Mesenchymal stem cell (in vitro differentiated cells and primary cell): ENCODE results near the gene FAM8A1.

Experiments
- DNase-seq: peaks from one replicate; pipeline ENCODE4 v3.0.0-alpha.2; 2013
- H2AFZ ChIP-seq: one replicate; pipeline ENCODE4 v1.6.1; 2013; ENCODE audit warnings: low read depth, mild to moderate bottlenecking, control low read depth, inconsistent platforms, low read length, moderate library complexity
- H2AK5ac ChIP-seq: 2 replicates; pipeline ENCODE4 v1.6.1; 2013; ENCODE audit warnings: low read length, moderate library complexity, mild to moderate bottlenecking, inconsistent platforms; ENCODE audit not compliant: severe bottlenecking
- H2BK120ac ChIP-seq: one replicate; pipeline ENCODE4 v1.6.1; 2013; ENCODE audit warnings: low read depth, mild to moderate bottlenecking, inconsistent platforms, low read length, moderate library complexity
- H2BK12ac ChIP-seq, 2 experiments: one replicate each; pipeline ENCODE4 v1.6.1; 2013; ENCODE audit warnings: inconsistent platforms in 2 of 2, low read length in 2 of 2, mild to moderate bottlenecking in 2 of 2, moderate library complexity in 2 of 2, control low read depth in 1 of 2
- H2BK15ac ChIP-seq: one replicate; pipeline ENCODE4 v1.6.1; 2013; ENCODE audit warnings: mild to moderate bottlenecking, low read depth, inconsistent platforms; ENCODE audit not compliant: poor library complexity, severe bottlenecking
- H2BK5ac ChIP-seq: 2 replicates; pipeline ENCODE4 v1.6.1; 2013; ENCODE audit warnings: low read depth, mild to moderate bottlenecking, low read length, control low read depth, inconsistent platforms; ENCODE audit not compliant: poor library complexity, severe bottlenecking
- H3K14ac ChIP-seq, 2 experiments: one replicate each; pipeline ENCODE4 v1.6.1; 2013; ENCODE audit warnings: inconsistent platforms in 2 of 2, low read length in 2 of 2, control low read depth in 1 of 2, mild to moderate bottlenecking in 1 of 2, moderate library complexity in 1 of 2
- H3K18ac ChIP-seq, 2 experiments: one replicate each; pipeline ENCODE4 v1.6.1; 2013; ENCODE audit warnings: inconsistent platforms in 2 of 2, low read length in 2 of 2, control low read depth in 1 of 2, low read depth in 1 of 2, mild to moderate bottlenecking in 1 of 2
- H3K23ac ChIP-seq, 2 experiments: one replicate each; pipeline ENCODE4 v1.6.1; 2013; ENCODE audit warnings: inconsistent platforms in 2 of 2, low read length in 2 of 2, mild to moderate bottlenecking in 2 of 2, moderate library complexity in 2 of 2, control low read depth in 1 of 2
- H3K27ac ChIP-seq: 2 replicates; pipeline ENCODE4 v1.5.1; 2013; ENCODE audit warnings: mild to moderate bottlenecking, moderate library complexity, low read length, control low read depth, inconsistent platforms; ENCODE audit not compliant: poor library complexity, severe bottlenecking
- H3K27me3 ChIP-seq, 2 experiments: 2 replicates each; pipeline versions ENCODE4 v1.6.1 to v1.7.0; 2013; ENCODE audit warnings: low read length in 2 of 2, mild to moderate bottlenecking in 2 of 2, moderate library complexity in 2 of 2, control low read depth in 1 of 2, inconsistent platforms in 1 of 2; ENCODE audit not compliant: control insufficient read depth in 1 of 2, insufficient read depth in 1 of 2
- H3K36me3 ChIP-seq, 2 experiments: 2 replicates each; pipeline versions ENCODE4 v1.6.1 to v1.7.0; 2013; ENCODE audit warnings: low read length in 2 of 2, control low read depth in 1 of 2, inconsistent platforms in 1 of 2, low read depth in 1 of 2, mild to moderate bottlenecking in 1 of 2; ENCODE audit not compliant: insufficient read depth in 2 of 2, control insufficient read depth in 1 of 2
- H3K4ac ChIP-seq, 2 experiments: one replicate each; pipeline ENCODE4 v1.6.1; 2013; ENCODE audit warnings: inconsistent platforms in 2 of 2, low read length in 2 of 2, mild to moderate bottlenecking in 2 of 2, moderate library complexity in 2 of 2, control low read depth in 1 of 2, low read depth in 1 of 2
- H3K4me1 ChIP-seq: 2 replicates; pipeline ENCODE4 v1.6.1; 2013; ENCODE audit warnings: low read depth, low read length, control low read depth; ENCODE audit not compliant: control insufficient read depth, insufficient read depth
- H3K4me2 ChIP-seq: 2 replicates; pipeline ENCODE4 v1.6.1; 2013; ENCODE audit warnings: low read length, mild to moderate bottlenecking, inconsistent platforms; ENCODE audit not compliant: poor library complexity, severe bottlenecking
- H3K4me3 ChIP-seq, 2 experiments: 2 replicates each; pipeline versions ENCODE4 v1.5.1 to v1.7.0; 2013; ENCODE audit warnings: low read length in 2 of 2, mild to moderate bottlenecking in 2 of 2, control low read depth in 1 of 2, low read depth in 1 of 2; ENCODE audit not compliant: insufficient read depth in 1 of 2
- H3K79me1 ChIP-seq: replicated peaks from 2 replicates; pipeline ENCODE4 v1.6.1; 2013; ENCODE audit warnings: mild to moderate bottlenecking, control low read depth, low read length, inconsistent platforms; ENCODE audit not compliant: poor library complexity, severe bottlenecking
- H3K9ac ChIP-seq: 2 replicates; pipeline ENCODE4 v1.7.0; 2013; ENCODE audit warnings: mild to moderate bottlenecking, low read length, moderate library complexity
- H3K9me3 ChIP-seq: 2 replicates; pipeline ENCODE4 v1.7.0; 2013; ENCODE audit warnings: mild to moderate bottlenecking, low read length; ENCODE audit not compliant: control insufficient read depth
- H4K8ac ChIP-seq: one replicate; pipeline ENCODE4 v1.6.1; 2013; ENCODE audit warnings: inconsistent platforms, mild to moderate bottlenecking, low read length, moderate library complexity
- H4K91ac ChIP-seq: one replicate; pipeline ENCODE4 v1.6.1; 2013; ENCODE audit warnings: mild to moderate bottlenecking, low read length, inconsistent platforms
- WGBS: methylation state at CpG from one replicate; pipeline ENCODE4 v1.1.7; 2013; ENCODE audit warnings: mixed read lengths; 5-methylcytosine and 5-hydroxymethylcytosine counted together

The FAM8A1 gene

GRCh38 chr6:17591287-17591686 lies 8.8 kb upstream of the FAM8A1 start:
- 93% methylated on average over 1 of the region's 1 CpG for WGBS

GRCh38 chr6:17593246-17593645 lies 6.9 kb upstream of the FAM8A1 start:
- Histone ChIP-seq H3K79me1 (no peaks in the 10 kb centered on the region), H2BK120ac (no peak overlapping the region), H2AK5ac (no peak overlapping the region), H3K23ac (no peak overlapping the region), H3K9ac (no peak overlapping the region), H3K4ac (no peak overlapping the region), H3K18ac (no peak overlapping the region), H3K4me2 (no peak overlapping the region), H2BK12ac (no peak overlapping the region), H2BK15ac (no peak overlapping the region), H2AFZ (no peak overlapping the region), H3K14ac (no peak overlapping the region), H3K36me3 (no peaks in the 10 kb centered on the region), H3K27ac (no peak overlapping the region), H3K9me3 (peaks cover 2% of the 10 kb centered on the region), H4K91ac (no peak overlapping the region), H4K8ac (no peak overlapping the region), H2BK5ac (no peak overlapping the region), H3K4me3 (no peak overlapping the region), H3K4me1 (peaks cover 6% of the 10 kb centered on the region), H3K27me3 (no peaks in the 10 kb centered on the region)
- no peak for DNase-seq

More at GRCh38 chr6:17591287-17591686, 8.8 kb upstream of the FAM8A1 start:
- no peak overlapping the region for H3K27ac ChIP-seq
- no peak overlapping the region for H3K4ac ChIP-seq
- no peak overlapping the region for H3K4me2 ChIP-seq
- H3K9me3 ChIP-seq = peaks cover 2% of the 10 kb centered on the region
- no peak overlapping the region for H3K4me3 ChIP-seq
- H3K18ac ChIP-seq = no peak overlapping the region
- no peak overlapping the region for H2BK5ac ChIP-seq
- no peak overlapping the region for H2BK120ac ChIP-seq
- H4K91ac ChIP-seq = no peak overlapping the region
- no peak overlapping the region for H3K9ac ChIP-seq
- no peaks in the 10 kb centered on the region for H3K27me3 ChIP-seq
- H2BK12ac ChIP-seq = no peak overlapping the region
- no peak overlapping the region for H2BK15ac ChIP-seq
- H3K79me1 ChIP-seq = no peaks in the 10 kb centered on the region
- no peak overlapping the region for H3K14ac ChIP-seq
- DNase-seq = peak; percentile 22
- H3K36me3 ChIP-seq = no peaks in the 10 kb centered on the region
- H3K4me1 ChIP-seq = peaks cover 6% of the 10 kb centered on the region
- H2AK5ac ChIP-seq = no peak overlapping the region
- no peak overlapping the region for H3K23ac ChIP-seq
- no peak overlapping the region for H4K8ac ChIP-seq
- no peak overlapping the region for H2AFZ ChIP-seq

GRCh38 chr6:17596085-17596484 lies 4.0 kb upstream of the FAM8A1 start:
- Histone ChIP-seq H3K9ac (no peak overlapping the region), H3K27me3 (no peaks in the 10 kb centered on the region), H2BK15ac (no peak overlapping the region), H3K4ac (no peak overlapping the region), H2BK120ac (no peak overlapping the region), H3K4me3 (no peak overlapping the region), H3K36me3 (no peaks in the 10 kb centered on the region), H3K4me1 (no peaks in the 10 kb centered on the region), H3K18ac (no peak overlapping the region), H2AFZ (no peak overlapping the region), H3K79me1 (peaks cover 1% of the 10 kb centered on the region), H3K27ac (no peak overlapping the region), H3K14ac (no peak overlapping the region), H3K23ac (no peak overlapping the region), H3K9me3 (peaks cover 2% of the 10 kb centered on the region), H3K4me2 (no peak overlapping the region), H2BK5ac (no peak overlapping the region), H4K91ac (no peak overlapping the region), H4K8ac (no peak overlapping the region), H2AK5ac (no peak overlapping the region), H2BK12ac (no peak overlapping the region)
- no peak for DNase-seq
- 100% methylated on average over 1 of the region's 3 CpGs for WGBS

- Histone ChIP-seq H3K4me1 (peaks cover 5% of the 10 kb centered on the region), H3K9me3 (no peaks in the 10 kb centered on the region), H3K4ac (peak overlapping the region; percentile 81 to 93), H4K91ac (no peak overlapping the region), H2BK120ac (peak overlapping the region; percentile 84), H2AK5ac (no peak overlapping the region), H3K14ac (peak overlapping the region; percentile 47 to 95), H3K4me3 (peak overlapping the region; percentile 89 to 93), H2BK15ac (peak overlapping the region; percentile 92), H3K9ac (peak overlapping the region; percentile 94), H3K18ac (peak overlapping the region; percentile 86 to 93), H3K23ac (peak overlapping the region in 1 of 2 experiments; percentile 99), H3K79me1 (peaks cover 7% of the 10 kb centered on the region), H3K4me2 (peak overlapping the region; percentile 95), H2BK5ac (peak overlapping the region; percentile 44), H2AFZ (peak overlapping the region; percentile 94), H4K8ac (peak overlapping the region; percentile 80), H3K36me3 (peaks cover 0 to 24% of the 10 kb centered on the region in 2 experiments), H3K27ac (peak overlapping the region; percentile 4), H3K27me3 (no peaks in the 10 kb centered on the region), H2BK12ac (peak overlapping the region in 1 of 2 experiments; percentile 3)
- peak; percentile 47 for DNase-seq
- under 1% methylated on average over 64 of the region's 77 CpGs for WGBS
These were observed 654 bp downstream of the FAM8A1 start for GRCh38 chr6:17600527-17601385.
